MG63 (cell line): ENCODE measurements around the gene NTM. TPM values are rescaled to one million over a fixed set of nuclear protein-coding genes. Genes with fewer than 3 reads are reported as not detected.

Experiments
- DNase-seq: peaks from one replicate; pipeline ENCODE4 v3.0.0-alpha.2; 2020
- H3K27me3 ChIP-seq: fragments of 250-450 bp; sonication (Bioruptor Pico); 2 replicates; pipeline ENCODE4 v1.5.1; 2020; ENCODE audit warnings: mild to moderate bottlenecking, moderate library complexity
- H3K36me3 ChIP-seq: fragments of 250-450 bp; sonication (Bioruptor Pico); 2 replicates; pipeline ENCODE4 v1.5.1; 2020; ENCODE audit warnings: mild to moderate bottlenecking, moderate library complexity
- H3K4me3 ChIP-seq: fragments of 250-450 bp; sonication (Bioruptor Pico); 2 replicates; pipeline ENCODE4 v1.5.1; 2020; ENCODE audit warnings: mild to moderate bottlenecking, moderate library complexity
- H3K9me3 ChIP-seq: fragments of 250-450 bp; sonication (Bioruptor Pico); 2 replicates; pipeline ENCODE4 v1.5.1; 2020; ENCODE audit warnings: mild to moderate bottlenecking, moderate library complexity
- total RNA-seq: library from RNA; depleted of rRNA; stranded (reverse); fragments of >200 nt; shearing (Covaris generic); gene quantifications from 2 replicates; pipeline ENCODE4 v1.2.3, GENCODE V29; 2014; ENCODE audit warnings: low replicate concordance

The NTM gene
- total RNA-seq, 1 experiment from 2014 or later = 4.0 TPM

GRCh38 chr11:131928992-131929391 lies 558.6 kb downstream of the NTM start:
- DNase-seq = no peak
- no peak overlapping the region for H3K4me3 ChIP-seq
- H3K9me3 ChIP-seq = no peaks in the 10 kb centered on the region
- no peaks in the 10 kb centered on the region for H3K36me3 ChIP-seq
- no peaks in the 10 kb centered on the region for H3K27me3 ChIP-seq

- no peak overlapping the region for H3K4me3 ChIP-seq
- H3K9me3 ChIP-seq = no peaks in the 10 kb centered on the region
- no peak for DNase-seq
- no peaks in the 10 kb centered on the region for H3K27me3 ChIP-seq
- H3K36me3 ChIP-seq = no peaks in the 10 kb centered on the region
Observed at GRCh38 chr11:131932584-131933325, 562.3 kb downstream of the NTM start.

- H3K4me3 ChIP-seq = no peak overlapping the region
Observed at GRCh38 chr11:131934006-131934405, 563.6 kb downstream of the NTM start.

GRCh38 chr11:131938351-131938751 lies 567.9 kb downstream of the NTM start:
- H3K27me3 ChIP-seq = no peaks in the 10 kb centered on the region
- H3K4me3 ChIP-seq = no peak overlapping the region
- DNase-seq = peak; percentile 33
- H3K36me3 ChIP-seq = no peaks in the 10 kb centered on the region
- H3K9me3 ChIP-seq = no peaks in the 10 kb centered on the region

More at GRCh38 chr11:131934006-131934405, 563.6 kb downstream of the NTM start:
- Histone ChIP-seq H3K9me3 (no peaks in the 10 kb centered on the region), H3K27me3 (no peaks in the 10 kb centered on the region), H3K36me3 (no peaks in the 10 kb centered on the region)
- no peak for DNase-seq

GRCh38 chr11:131940126-131940525 lies 569.7 kb downstream of the NTM start:
- no peak for DNase-seq
- no peaks in the 10 kb centered on the region for H3K9me3 ChIP-seq
- no peaks in the 10 kb centered on the region for H3K36me3 ChIP-seq
- H3K4me3 ChIP-seq = no peak overlapping the region
- H3K27me3 ChIP-seq = no peaks in the 10 kb centered on the region

GRCh38 chr11:131942878-131943277 lies 572.5 kb downstream of the NTM start:
- no peaks in the 10 kb centered on the region for H3K36me3 ChIP-seq
- no peak for DNase-seq
- H3K27me3 ChIP-seq = no peaks in the 10 kb centered on the region
- no peak overlapping the region for H3K4me3 ChIP-seq
- no peaks in the 10 kb centered on the region for H3K9me3 ChIP-seq

GRCh38 chr11:131943295-131943694 lies 572.9 kb downstream of the NTM start:
- DNase-seq = no peak
- no peaks in the 10 kb centered on the region for H3K36me3 ChIP-seq
- no peaks in the 10 kb centered on the region for H3K27me3 ChIP-seq
- no peaks in the 10 kb centered on the region for H3K9me3 ChIP-seq
- no peak overlapping the region for H3K4me3 ChIP-seq

GRCh38 chr11:131944736-131945135 lies 574.3 kb downstream of the NTM start:
- DNase-seq = no peak
- Histone ChIP-seq H3K27me3 (no peaks in the 10 kb centered on the region), H3K9me3 (no peaks in the 10 kb centered on the region), H3K4me3 (no peak overlapping the region), H3K36me3 (no peaks in the 10 kb centered on the region)

- H3K9me3 ChIP-seq = no peaks in the 10 kb centered on the region
- H3K27me3 ChIP-seq = no peaks in the 10 kb centered on the region
- no peak overlapping the region for H3K4me3 ChIP-seq
- no peaks in the 10 kb centered on the region for H3K36me3 ChIP-seq
- no peak for DNase-seq
Observed at GRCh38 chr11:131945706-131946105, 575.3 kb downstream of the NTM start.

GRCh38 chr11:131947511-131947910 lies 577.1 kb downstream of the NTM start:
- DNase-seq = no peak
- H3K27me3 ChIP-seq = no peaks in the 10 kb centered on the region

GRCh38 chr11:131951121-131951520 lies 580.7 kb downstream of the NTM start:
- H3K9me3 ChIP-seq = no peaks in the 10 kb centered on the region
- H3K27me3 ChIP-seq = no peaks in the 10 kb centered on the region
- H3K36me3 ChIP-seq = no peaks in the 10 kb centered on the region
- DNase-seq = no peak
- H3K4me3 ChIP-seq = no peak overlapping the region

More at GRCh38 chr11:131947511-131947910, 577.1 kb downstream of the NTM start:
- H3K36me3 ChIP-seq = no peaks in the 10 kb centered on the region
- H3K4me3 ChIP-seq = no peak overlapping the region
- H3K9me3 ChIP-seq = no peaks in the 10 kb centered on the region

GRCh38 chr11:131954146-131954545 lies 583.7 kb downstream of the NTM start:
- no peak for DNase-seq
- Histone ChIP-seq H3K9me3 (no peaks in the 10 kb centered on the region), H3K27me3 (no peaks in the 10 kb centered on the region), H3K36me3 (no peaks in the 10 kb centered on the region), H3K4me3 (no peak overlapping the region)

GRCh38 chr11:131955904-131956303 lies 585.5 kb downstream of the NTM start:
- Histone ChIP-seq H3K36me3 (no peaks in the 10 kb centered on the region), H3K9me3 (no peaks in the 10 kb centered on the region), H3K27me3 (no peaks in the 10 kb centered on the region), H3K4me3 (no peak overlapping the region)
- no peak for DNase-seq

- Histone ChIP-seq H3K4me3 (no peak overlapping the region), H3K27me3 (no peaks in the 10 kb centered on the region), H3K9me3 (no peaks in the 10 kb centered on the region), H3K36me3 (no peaks in the 10 kb centered on the region)
- no peak for DNase-seq
Observed at GRCh38 chr11:131957201-131957600, 586.8 kb downstream of the NTM start.

GRCh38 chr11:131957875-131958274 lies 587.5 kb downstream of the NTM start:
- H3K4me3 ChIP-seq = no peak overlapping the region
- H3K36me3 ChIP-seq = no peaks in the 10 kb centered on the region
- H3K27me3 ChIP-seq = no peaks in the 10 kb centered on the region
- no peaks in the 10 kb centered on the region for H3K9me3 ChIP-seq
- DNase-seq = no peak

- DNase-seq = no peak
- H3K36me3 ChIP-seq = no peaks in the 10 kb centered on the region
- no peaks in the 10 kb centered on the region for H3K27me3 ChIP-seq
- H3K9me3 ChIP-seq = no peaks in the 10 kb centered on the region
- H3K4me3 ChIP-seq = no peak overlapping the region
Observed at GRCh38 chr11:131962818-131963217, 592.4 kb downstream of the NTM start.

GRCh38 chr11:131964698-131965483 lies 594.5 kb downstream of the NTM start:
- no peaks in the 10 kb centered on the region for H3K27me3 ChIP-seq
- H3K36me3 ChIP-seq = no peaks in the 10 kb centered on the region
- no peak overlapping the region for H3K4me3 ChIP-seq
- DNase-seq = no peak
- no peaks in the 10 kb centered on the region for H3K9me3 ChIP-seq

- no peak for DNase-seq
- H3K27me3 ChIP-seq = no peaks in the 10 kb centered on the region
- no peaks in the 10 kb centered on the region for H3K36me3 ChIP-seq
- no peak overlapping the region for H3K4me3 ChIP-seq
- H3K9me3 ChIP-seq = no peaks in the 10 kb centered on the region
Observed at GRCh38 chr11:131965504-131965903, 595.1 kb downstream of the NTM start.
